GM12892 (cell line): ENCODE results near the gene SMAD1.
"Not testable (repeated sequence)": the region's sequence is repeated elsewhere in the genome, so short reads cannot be mapped to it uniquely, and the experiment has no call there.

Experiments used
- POLR2A ChIP-seq: IDR thresholded peaks from 2 replicates; pipeline ENCODE4 v1.6.1; 2011; ENCODE audit warnings: low read depth, low read length, control low read depth
- TAF1 ChIP-seq: IDR thresholded peaks from 2 replicates; pipeline ENCODE4 v1.6.1; 2011; ENCODE audit warnings: low read depth, mild to moderate bottlenecking, control low read depth, low read length, borderline replicate concordance

DNA sequence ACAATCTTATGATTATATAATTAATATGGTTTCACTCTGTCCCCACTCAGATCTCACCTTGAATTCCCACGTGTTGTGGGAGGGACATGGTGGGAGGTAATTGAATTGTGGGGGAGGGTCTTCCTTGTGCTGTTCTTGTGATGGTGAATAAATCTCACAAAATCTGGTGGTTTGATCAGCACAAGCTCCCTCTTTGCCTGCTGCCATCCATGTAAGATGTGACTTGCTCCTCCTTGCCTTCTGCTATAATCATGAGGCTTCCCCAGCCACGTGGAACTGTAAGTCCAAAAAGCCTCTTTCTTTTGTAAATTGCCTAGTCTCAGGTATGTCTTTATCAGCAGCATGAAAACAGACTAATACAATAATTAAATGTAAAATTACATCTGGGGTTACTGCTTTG is 107.7 kb downstream of the SMAD1 start:
- not testable (repeated sequence) for TF ChIP-seq TAF1, POLR2A
